ENCODE measurements around the gene STRN4.

- no peak for TF ChIP-seq ARNTL (CRISPR knock-in tag; IDR thresholded peaks at IDR 0.05; ENCODE audit: borderline replicate concordance, low read depth)
- no peak for TF ChIP-seq OSR1 (CRISPR knock-in tag; IDR thresholded peaks at IDR 0.05)
- no peak for TF ChIP-seq ZFP3 (CRISPR knock-in tag; IDR thresholded peaks at IDR 0.05)
- TF ChIP-seq, protein P1, sequence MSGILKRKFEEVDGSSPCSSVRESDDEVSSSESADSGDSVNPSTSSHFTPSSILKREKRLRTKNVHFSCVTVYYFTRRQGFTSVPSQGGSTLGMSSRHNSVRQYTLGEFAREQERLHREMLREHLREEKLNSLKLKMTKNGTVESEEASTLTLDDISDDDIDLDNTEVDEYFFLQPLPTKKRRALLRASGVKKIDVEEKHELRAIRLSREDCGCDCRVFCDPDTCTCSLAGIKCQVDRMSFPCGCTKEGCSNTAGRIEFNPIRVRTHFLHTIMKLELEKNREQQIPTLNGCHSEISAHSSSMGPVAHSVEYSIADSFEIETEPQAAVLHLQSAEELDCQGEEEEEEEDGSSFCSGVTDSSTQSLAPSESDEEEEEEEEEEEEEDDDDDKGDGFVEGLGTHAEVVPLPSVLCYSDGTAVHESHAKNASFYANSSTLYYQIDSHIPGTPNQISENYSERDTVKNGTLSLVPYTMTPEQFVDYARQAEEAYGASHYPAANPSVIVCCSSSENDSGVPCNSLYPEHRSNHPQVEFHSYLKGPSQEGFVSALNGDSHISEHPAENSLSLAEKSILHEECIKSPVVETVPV (CRISPR knock-in tag; IDR thresholded peaks at IDR 0.05) = no peak
- no peak for TF ChIP-seq PATZ1 (CRISPR knock-in tag; IDR thresholded peaks at IDR 0.05; ENCODE audit: borderline replicate concordance)
- no peak for TF ChIP-seq RARB (CRISPR knock-in tag; IDR thresholded peaks at IDR 0.05)
- no peak for TF ChIP-seq ZNF70 (CRISPR knock-in tag; IDR thresholded peaks at IDR 0.05)
- no peak for TF ChIP-seq GLIS3 (CRISPR knock-in tag; IDR thresholded peaks at IDR 0.05)
- no peak for TF ChIP-seq PPARA (CRISPR knock-in tag; IDR thresholded peaks at IDR 0.05; ENCODE audit: borderline replicate concordance)
- no peak for TF ChIP-seq ISL1 (CRISPR knock-in tag; IDR thresholded peaks at IDR 0.05)
- no peak for TF ChIP-seq ZFP30 (CRISPR knock-in tag; IDR thresholded peaks at IDR 0.05)
- TF ChIP-seq CSDC2 (CRISPR knock-in tag; IDR thresholded peaks at IDR 0.05) = no peak
- no peak for TF ChIP-seq POU6F1 (CRISPR knock-in tag; IDR thresholded peaks at IDR 0.05; ENCODE audit: borderline replicate concordance, low read depth)
Measured at GRCh38 chr19:46787040-46787330, 40.7 kb upstream of the STRN4 start.

All from SK-N-SH treated with all-trans-retinoic acid at 6 μM for 48 hours (cell line).